Neural cell (in vitro differentiated cells): ENCODE results near the gene SCAI. TPM values are rescaled to one million over a fixed set of nuclear protein-coding genes. Genes with fewer than 3 reads are reported as not detected.
"Not testable (repeated sequence)": the region's sequence is repeated elsewhere in the genome, so short reads cannot be mapped to it uniquely, and the experiment has no call there.

Experiments
- H2AFZ ChIP-seq: fragments of 200-600, 300-800 bp; sonication (generic), shearing (Covaris generic); 2 replicates; pipeline ENCODE4 v1.6.0; 2014; ENCODE audit warnings: low read depth, mild to moderate bottlenecking, antibody characterized with exemption, low read length, moderate library complexity
- H3F3A ChIP-seq: fragments of 200-600 bp; shearing (Covaris generic); 2 replicates; pipeline ENCODE4 v1.6.1; 2016; ENCODE audit warnings: mild to moderate bottlenecking, moderate library complexity, mixed read lengths, antibody characterized with exemption, low read length; ENCODE audit not compliant: insufficient read depth, poor library complexity, severe bottlenecking
- H3K27ac ChIP-seq: fragments of 200-600, 300-800 bp; sonication (generic), shearing (Covaris generic); 2 replicates; pipeline ENCODE4 v1.5.1; 2014; ENCODE audit warnings: mild to moderate bottlenecking, low read length, moderate library complexity
- H3K27me3 ChIP-seq: fragments of 300-800, 200-600 bp; sonication (generic), shearing (Covaris generic); 2 replicates; pipeline ENCODE4 v1.6.0; 2014; ENCODE audit warnings: mild to moderate bottlenecking, low read depth, low read length, moderate library complexity; ENCODE audit not compliant: insufficient read depth
- H3K36me3 ChIP-seq: fragments of 300-800, 200-600 bp; sonication (generic), shearing (Covaris generic); 2 replicates; pipeline ENCODE4 v1.5.1; 2014; ENCODE audit warnings: mild to moderate bottlenecking, antibody characterized with exemption, low read length, moderate library complexity; ENCODE audit not compliant: insufficient read depth
- H3K4me2 ChIP-seq: fragments of 300-800, 200-600 bp; sonication (generic), shearing (Covaris generic); 2 replicates; pipeline ENCODE4 v1.6.0; 2014; ENCODE audit warnings: mild to moderate bottlenecking, low read length
- H3K4me3 ChIP-seq: fragments of 300-800, 200-600 bp; sonication (generic), shearing (Covaris generic); 2 replicates; pipeline ENCODE4 v1.5.1; 2014; ENCODE audit warnings: mild to moderate bottlenecking, low read length, moderate library complexity
- H3K79me2 ChIP-seq: fragments of 200-600 bp; shearing (Covaris generic); replicated peaks from 2 replicates; pipeline ENCODE4 v1.6.0; 2014; ENCODE audit warnings: mild to moderate bottlenecking, low read length, moderate library complexity; ENCODE audit not compliant: insufficient read depth
- H3K9ac ChIP-seq: fragments of 300-800, 200-600 bp; sonication (generic), shearing (Covaris generic); 2 replicates; pipeline ENCODE4 v1.6.1; 2016; ENCODE audit warnings: mild to moderate bottlenecking, low read length, mixed read lengths
- H3K9me2 ChIP-seq: fragments of 200-600 bp; shearing (Covaris generic); 2 replicates; pipeline ENCODE4 v1.6.1; 2016; ENCODE audit warnings: mild to moderate bottlenecking, low read length, mixed read lengths; ENCODE audit not compliant: insufficient read depth
- H3K9me3 ChIP-seq: fragments of 200-600, 300-800 bp; sonication (generic), shearing (Covaris generic); 2 replicates; pipeline ENCODE4 v1.6.1; 2016; ENCODE audit warnings: mild to moderate bottlenecking, mixed run types, low read length, moderate library complexity, mixed read lengths
- H4K20me1 ChIP-seq: fragments of 200-600 bp; shearing (Covaris generic); 2 replicates; pipeline ENCODE4 v1.6.1; 2016; ENCODE audit warnings: mild to moderate bottlenecking, mixed run types; ENCODE audit not compliant: insufficient read depth
- CTCF ChIP-seq: fragments of 450-650 bp; IDR thresholded peaks from 2 replicates; pipeline ENCODE4 v1.5.1; 2014; ENCODE audit warnings: antibody characterized with exemption, mild to moderate bottlenecking, moderate library complexity; ENCODE audit not compliant: poor library complexity, severe bottlenecking
- EP300 ChIP-seq: fragments of 450-650 bp; conservative IDR thresholded peaks from 2 replicates; pipeline ENCODE4 v1.6.1; 2014; ENCODE audit warnings: antibody characterized with exemption, mild to moderate bottlenecking, moderate library complexity; ENCODE audit not compliant: poor library complexity, severe bottlenecking
- EZH2 ChIP-seq: fragments of 200-600, 300-800 bp; shearing (Covaris generic), sonication (generic); IDR thresholded peaks from 2 replicates; pipeline ENCODE4 v1.6.1; 2014; ENCODE audit warnings: antibody characterized with exemption, low read length, borderline replicate concordance, mild to moderate bottlenecking; ENCODE audit not compliant: insufficient read depth, poor library complexity, severe bottlenecking
- MXI1 ChIP-seq: fragments of 450-650 bp; conservative IDR thresholded peaks from 2 replicates; pipeline ENCODE4 v1.6.1; 2014; ENCODE audit warnings: antibody characterized with exemption, mild to moderate bottlenecking; ENCODE audit not compliant: poor library complexity, severe bottlenecking
- POLR2AphosphoS5 ChIP-seq: IDR thresholded peaks from 2 replicates; pipeline ENCODE4 v1.6.1; 2012
- RAD21 ChIP-seq: fragments of 450-650 bp; conservative IDR thresholded peaks from 2 replicates; pipeline ENCODE4 v1.6.1; 2014; ENCODE audit warnings: antibody characterized with exemption, mild to moderate bottlenecking, moderate library complexity
- REST ChIP-seq: IDR thresholded peaks from 2 replicates; pipeline ENCODE4 v1.6.1; 2012; ENCODE audit warnings: borderline replicate concordance
- SMC3 ChIP-seq: fragments of 450-650 bp; conservative IDR thresholded peaks from 2 replicates; pipeline ENCODE4 v1.6.1; 2014; ENCODE audit warnings: antibody characterized with exemption, mild to moderate bottlenecking, moderate library complexity; ENCODE audit not compliant: poor library complexity
- TAF1 ChIP-seq: IDR thresholded peaks from 2 replicates; pipeline ENCODE4 v1.6.1; 2012; ENCODE audit warnings: low read depth
- polyA plus RNA-seq: library from polyadenylated mRNA; depleted of rRNA; stranded (reverse); fragments of >200 nt; gene quantifications from 2 replicates; pipeline ENCODE4 v1.2.3, GENCODE V29; 2014

Gene SCAI
- polyA plus RNA-seq, 1 donor from 2014 or later: 43.2 TPM

- Histone ChIP-seq H3K79me2 (no peaks in the 10 kb centered on the region), H3K9me2 (no peaks in the 10 kb centered on the region), H3K4me3 (no peak overlapping the region), H3K9me3 (no peaks in the 10 kb centered on the region), H3K4me2 (no peak overlapping the region), H3K27me3 (no peaks in the 10 kb centered on the region), H3K27ac (no peak overlapping the region), H2AFZ (no peak overlapping the region), H3K9ac (no peak overlapping the region), H3K36me3 (peaks cover 4% of the 10 kb centered on the region), H3F3A (no peaks in the 10 kb centered on the region), H4K20me1 (no peaks in the 10 kb centered on the region)
- TF ChIP-seq TAF1: no peak
- no peak for TF ChIP-seq REST
- TF ChIP-seq RAD21: no peak
- TF ChIP-seq SMC3: no peak
- TF ChIP-seq MXI1: no peak
- no peak for TF ChIP-seq CTCF
- TF ChIP-seq EZH2: no peak
- TF ChIP-seq EP300: no peak
- TF ChIP-seq POLR2AphosphoS5: no peak
Observed at GRCh38 chr9:125021069-125021468, 122.3 kb downstream of the SCAI start.

GRCh38 chr9:125015655-125016054 is 127.7 kb downstream of the SCAI start:
- H3K4me3 ChIP-seq, H2AFZ ChIP-seq, H3K36me3 ChIP-seq, H3F3A ChIP-seq, H3K9me3 ChIP-seq, H3K9ac ChIP-seq, H3K27ac ChIP-seq, H3K27me3 ChIP-seq, H4K20me1 ChIP-seq, H3K4me2 ChIP-seq, H3K79me2 ChIP-seq, H3K9me2 ChIP-seq: not testable (repeated sequence)

- not testable (repeated sequence) for H3K9me3 ChIP-seq, H3K79me2 ChIP-seq, H3K27ac ChIP-seq, H3F3A ChIP-seq, H3K36me3 ChIP-seq, H3K9me2 ChIP-seq, H3K27me3 ChIP-seq, H3K4me3 ChIP-seq, H3K9ac ChIP-seq, H4K20me1 ChIP-seq, H2AFZ ChIP-seq, H3K4me2 ChIP-seq
Observed at GRCh38 chr9:125012013-125012412, 131.3 kb downstream of the SCAI start.
